Measurements from ENCODE around the gene NTPCR.

DNA sequence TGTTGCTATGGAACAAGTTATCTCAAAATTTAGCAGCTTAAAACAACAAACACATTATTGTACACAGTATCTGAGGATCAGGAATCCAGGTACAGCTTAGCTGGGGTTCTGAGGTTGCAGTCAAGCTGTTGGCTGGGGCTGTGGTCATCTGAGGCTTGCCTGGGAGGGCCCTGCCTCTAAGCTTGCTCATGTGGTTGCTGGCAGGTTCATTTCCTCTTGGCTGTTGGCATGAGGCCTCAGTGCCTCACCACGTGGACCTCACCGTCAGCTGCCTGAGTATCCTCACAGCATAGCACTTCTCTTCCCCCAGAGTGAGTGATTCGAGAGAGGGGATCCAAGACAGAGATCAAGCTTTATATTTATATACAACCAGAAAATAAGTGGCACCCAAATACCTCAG is 18.6 kb downstream of the NTPCR start:
- TF ChIP-seq CTCF (IDR thresholded peaks at IDR 0.05) (no peak), POLR2AphosphoS5 (IDR thresholded peaks at IDR 0.05; ENCODE audit: insufficient read depth in 1 of 2, low read depth in 1 of 2) (no peak), POLR2A (IDR thresholded peaks at IDR 0.05) (no peak)

All from vagina (tissue), 2 donors.